Middle frontal gyrus (tissue), 1 donor: ENCODE data around the gene SPON2.

Source experiments
- DNase-seq: peaks from one replicate; pipeline ENCODE4 v3.0.0-alpha.2; 2015; ENCODE audit warnings: low spot score; ENCODE audit errors: extremely low spot score

The SPON2 gene

GRCh38 chr4:1195109-1195671 lies 22.8 kb upstream of the SPON2 start:
- no peak for DNase-seq

DNA sequence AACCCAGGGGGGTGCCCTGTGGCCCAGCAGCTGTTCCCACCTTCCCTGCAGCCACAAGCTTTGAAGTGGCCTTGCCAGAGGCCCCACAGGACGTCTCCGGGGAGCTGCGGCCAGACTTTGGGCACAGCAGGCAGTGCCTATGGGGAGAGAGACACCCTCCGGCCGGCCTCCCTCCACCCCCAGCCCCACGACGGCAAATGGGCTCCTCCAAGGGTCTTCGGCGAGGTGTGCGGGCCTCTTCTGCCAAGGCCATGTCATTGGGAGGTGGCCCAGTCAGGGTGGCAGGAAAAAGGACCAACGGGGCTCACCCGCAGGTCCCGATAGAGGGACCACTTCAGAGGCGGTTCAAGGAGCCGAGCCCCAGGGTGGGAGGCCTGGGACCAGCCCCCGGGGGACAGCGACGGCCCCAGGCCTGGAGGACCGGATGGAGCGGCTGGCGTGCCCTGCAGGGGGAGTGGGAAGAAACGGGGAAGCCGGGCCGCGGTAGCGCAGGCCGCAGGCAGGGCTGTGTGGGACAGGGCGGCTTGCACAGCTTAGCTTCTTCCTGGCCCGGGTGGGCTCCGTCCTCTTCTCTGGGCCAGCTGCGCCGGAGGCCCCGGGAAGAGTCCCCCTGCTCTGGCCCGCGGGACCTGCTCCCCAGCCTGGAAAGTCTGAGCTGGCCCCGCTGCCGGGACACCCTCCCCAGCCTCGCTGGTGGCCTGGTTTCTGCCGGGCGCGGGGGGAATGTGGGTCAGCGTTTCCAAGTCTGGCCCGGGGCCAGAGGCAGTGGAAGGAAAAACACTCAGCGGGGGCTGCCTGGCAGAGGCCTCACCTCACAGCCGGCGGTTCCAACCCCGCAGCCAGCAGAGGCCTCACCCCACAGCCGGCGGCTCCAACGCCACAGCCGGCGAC lies 21.9 kb upstream of the SPON2 start:
- DNase-seq = no peak

- DNase-seq = no peak
Observed at GRCh38 chr4:1193206-1194009, 21.0 kb upstream of the SPON2 start.

- DNase-seq = no peak
Observed at GRCh38 chr4:1192493-1193205, 20.3 kb upstream of the SPON2 start.

GRCh38 chr4:1192091-1192492 lies 19.7 kb upstream of the SPON2 start:
- DNase-seq = peak; percentile 83

DNA sequence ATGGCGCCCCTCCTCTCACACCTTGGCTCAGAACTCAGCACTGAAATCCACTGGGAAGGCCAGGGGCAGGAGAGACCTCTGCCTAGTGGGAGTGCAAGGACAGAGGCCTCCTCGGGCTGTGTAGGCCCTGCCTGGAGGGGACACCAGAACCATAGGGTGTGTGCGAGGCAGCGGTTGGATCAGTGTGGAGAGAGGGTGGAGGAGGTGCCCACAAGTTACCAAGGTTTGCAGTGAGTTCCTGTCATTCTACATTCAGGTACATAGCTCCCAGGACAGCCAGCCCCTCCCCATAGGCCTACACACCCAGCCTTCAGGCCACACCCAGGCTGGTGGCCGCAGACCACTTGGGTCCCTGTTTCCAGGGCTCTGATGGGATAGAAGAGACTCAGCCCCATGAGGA lies 19.2 kb upstream of the SPON2 start:
- no peak for DNase-seq

DNA sequence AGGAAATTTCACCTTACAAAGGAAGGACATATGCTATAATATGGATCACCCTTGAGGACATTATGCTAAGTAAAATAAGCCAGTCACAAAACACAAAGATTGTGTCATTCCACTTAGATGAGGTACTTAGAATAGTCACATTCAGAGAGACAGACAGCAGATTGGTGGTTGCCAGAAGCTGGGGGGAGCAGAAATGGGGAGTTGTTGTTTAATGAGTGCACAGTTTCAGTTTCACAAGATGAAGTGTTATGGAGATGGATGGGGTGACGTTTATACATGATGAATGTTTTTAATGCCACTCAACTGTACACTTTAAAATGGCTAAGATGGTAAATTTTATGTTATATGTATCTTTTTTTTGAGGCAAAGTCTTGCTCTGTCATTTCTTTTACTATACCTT lies 14.8 kb upstream of the SPON2 start:
- DNase-seq = no peak

DNA sequence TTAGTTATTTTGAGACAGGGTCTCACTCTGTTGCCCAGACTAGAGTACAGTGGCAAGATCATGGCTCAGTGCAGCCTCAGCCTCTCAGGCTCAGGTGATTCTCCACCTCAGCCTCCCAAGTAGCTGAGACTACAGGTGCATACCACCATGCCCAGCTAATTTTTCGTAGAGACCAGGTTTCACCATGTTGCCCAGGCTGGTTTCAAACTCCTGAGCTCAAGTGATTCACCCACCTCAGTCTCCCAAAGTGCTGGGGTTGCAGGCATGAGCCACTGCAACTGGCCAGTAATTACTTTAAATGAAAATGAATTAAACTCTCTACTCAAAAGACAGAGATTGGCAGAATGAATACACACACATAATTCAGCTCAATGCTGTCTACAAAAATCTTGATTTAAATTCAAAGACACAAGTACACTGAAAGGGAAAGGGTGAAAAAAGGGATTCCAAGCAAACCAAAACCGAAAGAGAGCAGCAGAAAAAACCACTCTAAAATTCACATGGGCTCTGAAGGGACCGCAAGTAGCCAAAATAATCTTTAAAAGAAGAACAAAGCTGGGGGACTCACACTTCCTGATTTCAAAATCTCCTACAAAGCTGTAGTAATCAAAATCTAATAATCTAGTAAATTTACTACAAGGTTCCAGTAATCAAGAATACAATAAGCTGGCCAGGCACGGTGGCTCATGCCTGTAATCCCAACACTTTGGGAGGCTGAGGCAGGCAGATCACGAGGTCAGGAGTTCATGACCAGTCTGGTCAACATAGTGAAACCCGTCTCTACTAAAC lies 11.8 kb upstream of the SPON2 start:
- no peak for DNase-seq

- no peak for DNase-seq
Observed at GRCh38 chr4:1182313-1182712, 9.9 kb upstream of the SPON2 start.

DNA sequence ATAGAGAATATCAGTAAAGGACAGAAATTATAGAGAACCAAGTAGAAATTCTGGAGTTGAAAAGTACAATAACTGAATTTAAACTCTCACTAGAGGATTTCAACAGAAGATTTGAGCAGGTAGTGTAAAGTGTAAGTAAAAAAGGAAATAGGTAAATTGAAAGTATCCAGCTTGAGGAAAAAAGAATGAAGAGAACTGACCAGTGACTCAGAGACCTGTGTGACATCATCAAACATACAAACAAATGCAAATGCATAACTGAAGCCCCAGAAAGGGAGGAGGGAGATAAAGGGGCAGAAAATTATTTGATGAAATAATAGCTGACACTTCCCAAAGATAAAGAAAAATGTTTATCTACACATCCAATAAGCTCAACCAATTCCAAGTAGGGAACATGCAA lies 8.3 kb upstream of the SPON2 start:
- DNase-seq = no peak

DNA sequence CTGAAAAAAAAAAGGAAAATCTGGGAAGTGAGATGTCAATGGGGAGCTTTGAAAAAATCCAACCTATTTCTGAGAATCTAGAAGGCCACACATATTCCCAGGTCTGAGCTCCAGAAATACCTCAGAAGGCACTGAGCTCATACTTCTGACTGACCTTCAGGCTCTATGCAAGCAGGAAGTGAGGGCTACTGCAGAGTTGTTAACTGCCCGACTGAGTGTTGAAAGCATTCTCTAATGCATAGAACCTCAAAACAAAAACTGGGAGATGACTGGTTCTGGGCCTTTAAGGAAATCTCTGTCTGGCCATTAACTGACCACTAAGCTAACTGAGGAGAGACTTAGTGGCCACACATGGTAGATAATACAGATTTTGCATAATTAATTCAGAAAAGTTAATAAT lies 7.6 kb upstream of the SPON2 start:
- no peak for DNase-seq

GRCh38 chr4:1179089-1179441 lies 6.7 kb upstream of the SPON2 start:
- DNase-seq = no peak

DNA sequence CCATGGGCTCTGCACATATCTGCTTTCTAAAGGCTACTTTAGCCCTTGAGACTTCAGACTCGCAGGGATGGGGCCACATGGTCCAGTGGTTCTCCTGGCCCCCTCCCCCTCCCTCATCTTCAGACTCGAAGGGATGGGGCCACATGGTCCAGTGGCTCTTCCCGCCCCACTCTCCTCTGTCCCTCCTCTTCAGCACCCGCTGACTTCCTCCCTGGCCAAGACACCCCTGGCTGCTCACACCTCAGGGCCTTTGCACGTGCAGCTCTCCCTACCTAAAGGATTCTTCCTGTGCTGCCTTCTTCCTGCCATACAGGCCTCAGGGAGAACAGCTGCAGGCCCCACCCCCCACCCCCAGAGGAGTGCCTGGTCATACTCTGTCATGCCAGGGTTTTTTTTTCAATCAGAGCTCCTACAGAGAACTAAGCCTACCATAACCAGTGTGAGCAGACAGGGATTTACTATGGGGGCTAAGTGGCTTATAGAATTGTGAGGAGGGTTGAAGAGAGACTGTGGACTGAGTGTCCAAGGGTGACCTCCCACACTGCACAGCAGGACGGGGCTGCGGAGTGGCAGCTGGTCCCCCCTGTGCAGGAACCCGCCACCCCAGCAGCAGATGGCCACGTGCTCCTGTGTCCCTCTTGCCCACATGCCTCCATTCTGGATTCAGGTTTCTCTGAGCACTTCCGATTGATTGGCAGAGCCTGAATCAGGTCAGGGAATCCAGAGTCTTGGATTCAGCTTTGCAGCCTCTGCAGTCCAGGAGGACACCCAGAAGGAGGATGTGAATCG lies 6.1 kb upstream of the SPON2 start:
- no peak for DNase-seq

- DNase-seq = peak; percentile 33
Observed at GRCh38 chr4:1177274-1178141, 5.1 kb upstream of the SPON2 start.

DNA sequence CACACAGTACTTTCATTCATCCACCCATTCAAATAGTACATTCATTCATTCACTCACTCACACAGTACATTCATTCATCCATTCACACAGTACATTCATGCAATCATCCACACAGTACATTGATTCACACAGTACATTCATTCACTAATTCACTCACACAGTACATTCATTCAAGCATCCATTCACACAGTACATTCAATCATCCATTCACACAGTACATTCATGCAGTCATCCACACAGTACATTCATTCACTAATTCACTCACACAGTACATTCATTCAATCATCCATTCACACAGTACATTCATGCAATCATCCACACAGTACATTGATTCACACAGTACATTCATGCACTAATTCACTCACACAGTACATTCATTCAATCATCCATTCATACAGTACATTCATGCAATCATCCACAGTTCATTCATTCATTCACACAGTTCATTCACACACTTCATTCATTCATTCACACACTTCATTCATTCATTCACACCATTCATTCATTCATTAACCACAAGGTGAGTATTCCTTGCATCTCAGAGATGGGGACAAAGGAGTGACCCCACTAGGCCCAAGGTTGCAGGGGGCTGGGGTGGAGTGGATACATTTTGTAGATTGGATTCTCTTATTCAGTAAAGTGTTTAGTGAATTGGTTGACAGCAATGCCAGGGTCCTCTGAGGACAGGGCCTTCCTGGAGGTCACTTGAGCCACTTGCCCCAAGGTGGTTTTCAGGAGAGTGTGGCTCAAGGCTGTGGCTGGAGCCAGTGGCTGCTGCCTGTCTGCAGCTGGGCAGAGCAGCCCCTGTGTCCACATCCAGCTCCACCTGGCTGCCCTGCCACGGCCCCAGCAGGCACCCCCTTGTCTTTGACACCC lies 4.3 kb upstream of the SPON2 start:
- DNase-seq = no peak

DNA sequence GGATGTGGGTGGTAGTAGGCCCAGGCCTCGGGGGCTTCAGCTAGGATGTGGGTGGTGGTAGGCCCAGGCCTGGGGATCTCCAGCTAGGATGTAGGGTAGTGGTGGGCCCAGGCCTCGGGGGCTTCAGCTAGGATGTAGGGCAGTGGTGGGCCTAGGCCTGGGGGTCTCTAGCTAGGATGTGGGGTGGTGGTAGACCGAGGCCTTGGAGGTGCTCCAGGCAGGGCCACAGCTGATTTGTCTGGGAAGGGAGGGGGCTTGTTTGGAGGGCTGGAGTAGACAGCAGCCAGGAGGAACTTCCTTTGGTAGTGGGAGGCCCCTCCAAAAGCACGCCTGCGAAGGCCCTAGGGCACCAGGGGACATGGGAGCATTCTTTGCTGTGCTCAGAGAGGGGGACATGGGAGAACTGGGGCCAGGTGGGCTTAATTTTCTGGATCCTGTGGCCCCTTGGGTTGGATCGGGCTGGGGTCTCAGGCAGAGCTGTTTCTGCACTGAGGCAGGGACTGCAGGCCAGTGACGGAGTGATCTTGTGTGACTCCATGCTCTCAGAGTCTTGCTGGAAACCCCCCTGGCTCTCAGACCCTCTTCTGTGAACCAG lies 3.3 kb upstream of the SPON2 start:
- no peak for DNase-seq

DNA sequence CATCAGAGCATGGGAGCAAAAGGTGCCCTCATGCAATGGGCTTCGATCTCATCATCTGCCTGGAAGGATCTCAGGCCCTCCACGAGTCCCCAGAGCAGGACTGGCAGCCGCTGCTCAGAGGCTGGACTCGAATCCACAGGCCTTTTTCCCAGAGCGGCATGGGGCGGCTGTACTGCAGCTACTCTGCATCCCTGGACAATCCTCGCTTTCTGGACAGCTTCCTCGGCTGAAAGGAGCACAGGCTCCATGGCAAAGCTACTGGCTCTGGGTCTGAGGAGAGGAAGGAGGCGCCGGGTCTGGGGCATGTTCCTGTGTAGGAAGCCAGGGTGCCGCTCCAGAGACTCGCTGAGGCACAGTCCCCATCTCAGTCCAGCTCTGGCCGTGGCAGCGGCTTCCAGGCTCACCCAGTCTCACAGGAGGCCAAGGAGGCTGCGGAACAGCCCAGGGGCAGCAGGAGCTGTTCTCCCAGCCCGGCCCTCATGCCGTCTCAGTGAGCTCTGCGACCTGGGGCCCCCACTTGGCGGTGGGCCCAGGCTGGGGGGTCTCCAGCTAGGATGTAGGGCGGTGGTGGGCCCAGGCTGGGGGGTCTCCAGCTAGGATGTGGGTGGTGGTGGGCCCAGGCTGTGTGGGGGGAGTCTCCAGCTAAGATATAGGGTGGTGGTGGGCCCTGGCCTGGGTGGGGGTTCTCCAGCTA lies 2.7 kb upstream of the SPON2 start:
- no peak for DNase-seq
